HL-60 (cell line): ENCODE measurements around the gene RASSF7.

Source experiments
- CTCF ChIP-seq: IDR thresholded peaks from one replicate; pipeline ENCODE4 v1.5.1; 2011; ENCODE audit warnings: low read length, control low read depth, inconsistent platforms; ENCODE audit not compliant: insufficient read depth
- POLR2AphosphoS5 ChIP-seq: IDR thresholded peaks from 2 replicates; pipeline ENCODE4 v1.6.1; 2012; ENCODE audit warnings: low read depth

GRCh38 chr11:550746-551085, 10.1 kb upstream of the RASSF7 start:
- TF ChIP-seq CTCF, result no peak
- TF ChIP-seq POLR2AphosphoS5, result no peak
